ENCODE results near the gene DNAH14. TPM values are rescaled to one million over a fixed set of nuclear protein-coding genes. Genes with fewer than 3 reads are reported as not detected.
"Not testable (repeated sequence)": the region's sequence is repeated elsewhere in the genome, so short reads cannot be mapped to it uniquely, and the experiment has no call there.

The DNAH14 gene
- total and polyA plus RNA-seq, 8 donors: 13.2 to 21.3 (median 18.1) TPM

GRCh38 chr1:224988042-224988441, 58.6 kb downstream of the DNAH14 start:
- no peak for ATAC-seq
- H3K27me3 ChIP-seq: no peaks in the 10 kb centered on the region
- H3K27ac ChIP-seq: no peak overlapping the region

GRCh38 chr1:224989615-224990014, 60.1 kb downstream of the DNAH14 start:
- Histone ChIP-seq H3K36me3 (no peaks in the 10 kb centered on the region), H3K27me3 (no peaks in the 10 kb centered on the region), H3K27ac (no peak overlapping the region), H3K9me3 (peaks cover 0 to 10% of the 10 kb centered on the region in 2 donors), H3K4me1 (no peaks in the 10 kb centered on the region), H3K4me3 (no peak overlapping the region)
- intact Hi-C loops (cut with DNase I): no loop called here
- ATAC-seq (no peak), DNase-seq (no peak)
- TF ChIP-seq CTCF (IDR thresholded peaks at IDR 0.05): no peak

More at GRCh38 chr1:224988042-224988441, 58.6 kb downstream of the DNAH14 start:
- intact Hi-C loops (cut with DNase I): no loop called here
- Histone ChIP-seq H3K4me3 (no peak overlapping the region), H3K4me1 (no peaks in the 10 kb centered on the region), H3K36me3 (no peaks in the 10 kb centered on the region), H3K9me3 (peaks cover 0 to 10% of the 10 kb centered on the region in 2 donors)
- DNase-seq: no peak
- no peak for TF ChIP-seq CTCF (IDR thresholded peaks at IDR 0.05)

GRCh38 chr1:224991550-224991949, 62.1 kb downstream of the DNAH14 start:
- intact Hi-C loops (cut with DNase I); H3K36me3 ChIP-seq; H3K27ac ChIP-seq; ATAC-seq; DNase-seq; H3K4me3 ChIP-seq; H3K27me3 ChIP-seq; H3K4me1 ChIP-seq: not testable (repeated sequence)
- H3K9me3 ChIP-seq: peaks cover 0 to 22% of the 10 kb centered on the region in 2 donors

- no peak overlapping the region for H3K4me3 ChIP-seq
- intact Hi-C loops (cut with DNase I): no loop called here
- H3K4me1 ChIP-seq: no peaks in the 10 kb centered on the region
- ATAC-seq (no peak), DNase-seq (no peak)
- no peak overlapping the region for H3K27ac ChIP-seq
- H3K27me3 ChIP-seq: no peaks in the 10 kb centered on the region
- TF ChIP-seq CTCF (IDR thresholded peaks at IDR 0.05): no peak
- H3K36me3 ChIP-seq: no peaks in the 10 kb centered on the region
- peaks cover 0 to 40% of the 10 kb centered on the region in 2 donors for H3K9me3 ChIP-seq
These were observed 66.1 kb downstream of the DNAH14 start for GRCh38 chr1:224995602-224996001.

GRCh38 chr1:224996266-224996665, 66.8 kb downstream of the DNAH14 start:
- no peak overlapping the region for H3K27ac ChIP-seq
- no peaks in the 10 kb centered on the region for H3K27me3 ChIP-seq
- no peaks in the 10 kb centered on the region for H3K36me3 ChIP-seq
- ATAC-seq (no peak), DNase-seq (no peak)
- peaks cover 0 to 44% of the 10 kb centered on the region in 2 donors for H3K9me3 ChIP-seq
- no peak for TF ChIP-seq CTCF (IDR thresholded peaks at IDR 0.05)
- intact Hi-C loops (cut with DNase I): no loop called here
- no peaks in the 10 kb centered on the region for H3K4me1 ChIP-seq
- H3K4me3 ChIP-seq: no peak overlapping the region

GRCh38 chr1:224998185-224998584, 68.7 kb downstream of the DNAH14 start:
- H3K4me3 ChIP-seq: no peak overlapping the region
- no peak for ATAC-seq
- H3K4me1 ChIP-seq: no peaks in the 10 kb centered on the region
- peaks cover 0 to 39% of the 10 kb centered on the region in 2 donors for H3K9me3 ChIP-seq
- H3K27me3 ChIP-seq: no peaks in the 10 kb centered on the region
- no peaks in the 10 kb centered on the region for H3K36me3 ChIP-seq
- no peak for TF ChIP-seq CTCF (IDR thresholded peaks at IDR 0.05)
- no peak overlapping the region for H3K27ac ChIP-seq
- intact Hi-C loops (cut with DNase I): no loop called here
- no peak for DNase-seq
